HG03108 (cell line): ENCODE data around the gene RALGAPB.
"Not testable (repeated sequence)": the region's sequence is repeated elsewhere in the genome, so short reads cannot be mapped to it uniquely, and the experiment has no call there.

Source experiments
- ATAC-seq: cut with Tn5 transposase; IDR thresholded peaks from one replicate; pipeline ENCODE4 v1.9.1; 2021; ENCODE audit warnings: moderate library complexity; ENCODE audit not compliant: unreplicated experiment

RALGAPB gene

GRCh38 chr20:38583306-38583705 lies 110.7 kb downstream of the RALGAPB start:
- no peak for ATAC-seq

GRCh38 chr20:38584099-38584763 lies 111.6 kb downstream of the RALGAPB start:
- no peak for ATAC-seq

GRCh38 chr20:38585404-38586180 lies 112.9 kb downstream of the RALGAPB start:
- no peak for ATAC-seq

- ATAC-seq, result no peak
Measured at GRCh38 chr20:38586181-38586525, 113.5 kb downstream of the RALGAPB start.

- no peak for ATAC-seq
Measured at GRCh38 chr20:38588303-38588702, 115.7 kb downstream of the RALGAPB start.

- no peak for ATAC-seq
Measured at GRCh38 chr20:38589351-38589750, 116.7 kb downstream of the RALGAPB start.

- no peak for ATAC-seq
Measured at GRCh38 chr20:38589967-38590675, 117.5 kb downstream of the RALGAPB start.

GRCh38 chr20:38590676-38591473 lies 118.2 kb downstream of the RALGAPB start:
- no peak for ATAC-seq

GRCh38 chr20:38591474-38592410 lies 119.1 kb downstream of the RALGAPB start:
- ATAC-seq, result no peak

GRCh38 chr20:38592411-38592790 lies 119.8 kb downstream of the RALGAPB start:
- not testable (repeated sequence) for ATAC-seq

GRCh38 chr20:38594281-38594680 lies 121.6 kb downstream of the RALGAPB start:
- not testable (repeated sequence) for ATAC-seq

- not testable (repeated sequence) for ATAC-seq
Measured at GRCh38 chr20:38595886-38596285, 123.2 kb downstream of the RALGAPB start.

GRCh38 chr20:38599410-38599882 lies 126.8 kb downstream of the RALGAPB start:
- no peak for ATAC-seq

- no peak for ATAC-seq
Measured at GRCh38 chr20:38600057-38600456, 127.4 kb downstream of the RALGAPB start.

- no peak for ATAC-seq
Measured at GRCh38 chr20:38601216-38602184, 128.9 kb downstream of the RALGAPB start, which contains the start of gene ARHGAP40. ARHGAP40 (plus strand) TSS chr20:38601809.

- ATAC-seq, result no peak
Measured at GRCh38 chr20:38602185-38602581, 129.5 kb downstream of the RALGAPB start.

GRCh38 chr20:38603286-38603685 lies 130.6 kb downstream of the RALGAPB start:
- ATAC-seq, result no peak

- no peak for ATAC-seq
Measured at GRCh38 chr20:38604873-38605303, 132.2 kb downstream of the RALGAPB start.

GRCh38 chr20:38607351-38607750 lies 134.7 kb downstream of the RALGAPB start:
- ATAC-seq, result no peak
